HepG2 (cell line): ENCODE measurements around the gene RAB6A. TPM values are rescaled to one million over a fixed set of nuclear protein-coding genes. Genes with fewer than 3 reads are reported as not detected.

ENCODE experiments used
- ATF3 ChIP-seq: sonication (generic); formaldehyde crosslinking; IDR thresholded peaks from 2 replicates; pipeline ENCODE4 v1.4.0; 2020; ENCODE audit warnings: missing genetic modification reagents
- BHLHE40 ChIP-seq: IDR thresholded peaks from 2 replicates; pipeline ENCODE4 v1.6.1; 2011; ENCODE audit warnings: low read length, improper control_type of control experiment
- CREB1 ChIP-seq, 2 experiments: fragments of 450-650 bp in 1 of 2; IDR thresholded peaks; 2 replicates each; pipeline ENCODE4 v1.6.1; 2016 to 2017; ENCODE audit warnings: control low read depth in 1 of 2, mild to moderate bottlenecking in 1 of 2, missing compliant biosample characterization in 1 of 2, missing genetic modification characterization in 1 of 2
- HOXA3 ChIP-seq: sonication (generic); formaldehyde crosslinking; IDR thresholded peaks from 2 replicates; pipeline ENCODE4 v1.5.0; 2020; ENCODE audit warnings: missing genetic modification reagents
- IKZF5 ChIP-seq: IDR thresholded peaks from 2 replicates; pipeline ENCODE4 v1.6.1; 2018; ENCODE audit warnings: missing genetic modification reagents, mild to moderate bottlenecking, missing compliant biosample characterization
- LCORL ChIP-seq, 2 experiments: fragments of 450-650 bp in 1 of 2; sonication (generic) in 1 of 2; formaldehyde crosslinking in 1 of 2; IDR thresholded peaks; 2 replicates each; pipeline versions ENCODE4 v1.5.0 to v1.6.1; 2017 to 2020; ENCODE audit warnings: antibody characterized with exemption in 1 of 2, missing genetic modification reagents in 1 of 2
- MAX ChIP-seq: IDR thresholded peaks from 2 replicates; pipeline ENCODE4 v1.6.1; 2012; ENCODE audit warnings: inconsistent platforms
- NR2F6 ChIP-seq, 2 experiments: IDR thresholded peaks; 2 replicates each; pipeline ENCODE4 v1.6.1; 2016; ENCODE audit warnings: antibody characterized with exemption in 1 of 2, mild to moderate bottlenecking in 1 of 2
- POGZ ChIP-seq: sonication (generic); formaldehyde crosslinking; IDR thresholded peaks from 2 replicates; pipeline ENCODE4 v1.4.0; 2020; ENCODE audit warnings: mild to moderate bottlenecking, missing genetic modification reagents
- REST ChIP-seq, 2 experiments: IDR thresholded peaks; 2 replicates each; pipeline ENCODE4 v1.6.1; 2011 to 2012; ENCODE audit warnings: low read length in 2 of 2, borderline replicate concordance in 1 of 2, low read depth in 1 of 2, mild to moderate bottlenecking in 1 of 2, moderate library complexity in 1 of 2
- RXRA ChIP-seq: sonication (generic); formaldehyde crosslinking; IDR thresholded peaks from 2 replicates; pipeline ENCODE4 v1.5.1; 2020; ENCODE audit warnings: missing genetic modification reagents
- RXRB ChIP-seq: IDR thresholded peaks from 2 replicates; pipeline ENCODE4 v1.6.1; 2016; ENCODE audit warnings: borderline replicate concordance, missing genetic modification reagents, missing compliant biosample characterization
- THAP11 ChIP-seq: IDR thresholded peaks from 2 replicates; pipeline ENCODE4 v1.6.1; 2016; ENCODE audit warnings: missing biosample characterization, missing genetic modification reagents
- ZBTB33 ChIP-seq: sonication (generic); formaldehyde crosslinking; IDR thresholded peaks from 2 replicates; pipeline ENCODE4 v1.4.0; 2020; ENCODE audit warnings: missing genetic modification reagents
- ZBTB43 ChIP-seq: sonication (generic); formaldehyde crosslinking; conservative IDR thresholded peaks from 2 replicates; pipeline ENCODE4 v1.4.0; 2020; ENCODE audit warnings: missing genetic modification reagents
- ZGPAT ChIP-seq: IDR thresholded peaks from 2 replicates; pipeline ENCODE4 v1.6.1; 2016; ENCODE audit warnings: mild to moderate bottlenecking
- ZNF644 ChIP-seq: IDR thresholded peaks from 2 replicates; pipeline ENCODE4 v1.6.1; 2016; ENCODE audit warnings: low read depth
- ZSCAN30 ChIP-seq: sonication (generic); formaldehyde crosslinking; IDR thresholded peaks from 2 replicates; pipeline ENCODE4 v1.5.0; 2020; ENCODE audit warnings: mild to moderate bottlenecking, missing genetic modification reagents
- polyA plus RNA-seq, 8 experiments: library from polyadenylated mRNA; depleted of rRNA in 3 of 8; stranded (reverse) in 7 of 8; unstranded in 1 of 8; fragments of >200 nt; fragmentation: Illumina TruSeq in 4 of 8; extraction: Trizol in 4 of 8; gene quantifications; 2 replicates each; pipeline versions ENCODE4 v1.2.1 to v1.2.3, GENCODE V29; 2011 to 2016; ENCODE audit warnings: low read depth in 4 of 8, missing spikeins in 1 of 8, mixed read lengths in 1 of 8; ENCODE audit not compliant: insufficient read depth in 1 of 8
- total RNA-seq, 5 experiments: library from RNA; depleted of rRNA; stranded (reverse); fragments of >200 nt; fragmentation: Illumina TruSeq; extraction: Trizol; gene quantifications; 2 replicates each; pipeline ENCODE4 v1.2.3, GENCODE V29; 2016; ENCODE audit warnings: low read depth in 1 of 5

RAB6A gene
- total and polyA plus RNA-seq, 2 of the 13 experiments (the other 11 are each of a cell fraction or from before 2014, with no cell fraction given), result 74.3 to 121 TPM

- TF ChIP-seq POGZ (CRISPR knock-in tag) (0 out of 2 replicates have a peak, but pooled peaks have one; percentile 12), BHLHE40 (peak; percentile 40), LCORL (IDR thresholded peaks at IDR 0.05) (no peak; the same call in 1 of the 2 replicates), LCORL (CRISPR knock-in tag; IDR thresholded peaks at IDR 0.05) (peak; percentile 82), ATF3 (CRISPR knock-in tag) (peak; percentile 60; the same call in 1 of the 2 replicates), IKZF5 (CRISPR knock-in tag) (peak; percentile 38; the same call in 1 of the 2 replicates), RXRA (peak; percentile 82), CREB1 (IDR thresholded peaks at IDR 0.05) (peak; percentile 26; the same call in 1 of the 2 replicates), CREB1 (CRISPR knock-in tag; IDR thresholded peaks at IDR 0.05) (no peak), ZSCAN30 (CRISPR knock-in tag) (no peak), ZNF644 (CRISPR knock-in tag) (0 out of 2 replicates have a peak, but pooled peaks have one; percentile 24), ZBTB43 (CRISPR knock-in tag) (0 out of 2 replicates have a peak, but pooled peaks have one; percentile 56), HOXA3 (CRISPR knock-in tag) (peak; percentile 72), MAX (peak; percentile 58), RXRB (peak; percentile 65; the same call in 1 of the 2 replicates), REST (IDR thresholded peaks at IDR 0.05; ENCODE audit: borderline replicate concordance in 1 of 2, low read depth in 1 of 2, low read length in 2 of 2) (peak in 1 of 2 experiments; percentile 21; a peak in 1 of 4 replicates), NR2F6 (IDR thresholded peaks at IDR 0.05) (peak; percentile 90), NR2F6 (CRISPR knock-in tag; IDR thresholded peaks at IDR 0.05) (peak; percentile 97), ZBTB33 (CRISPR knock-in tag) (0 out of 2 replicates have a peak, but pooled peaks have one; percentile 51), THAP11 (CRISPR knock-in tag) (peak; percentile 51), ZGPAT (peak; percentile 34; the same call in 1 of the 2 replicates)
These were observed 106.3 kb downstream of the RAB6A start (continued) for GRCh38 chr11:73654482-73655021.
